Ovary (tissue), 3 donors: Measurements from ENCODE around the gene MCM3AP.

Experiments used
- CTCF ChIP-seq, 3 donors: fragments of 450-650 bp in 2 of 3; fragments of 200-600 bp in 1 of 3; IDR thresholded peaks; one replicate each; pipeline versions ENCODE4 v1.5.1 to v1.8.0; 2016 to 2022; ENCODE audit warnings: antibody characterized with exemption in 3 of 3, mild to moderate bottlenecking in 1 of 3
- EP300 ChIP-seq: sonication (generic); formaldehyde crosslinking; IDR thresholded peaks from one replicate; pipeline ENCODE4 v1.6.1; 2017; ENCODE audit warnings: antibody characterized with exemption
- donor health status: DM: no; HTN: no; CAD: no.

GRCh38 chr21:46304437-46304836 lies 19.0 kb upstream of the MCM3AP start:
- TF ChIP-seq CTCF (IDR thresholded peaks at IDR 0.05): no peak
- no peak for TF ChIP-seq EP300
